ENCODE results near the gene OR2T27. TPM values are rescaled to one million over a fixed set of nuclear protein-coding genes. Genes with fewer than 3 reads are reported as not detected.

OR2T27 gene
- total RNA-seq, 1 donor from 2014 or later: not detected

Other genes starting within 250 kb of the OR2T27 start
- not detected for gene OR2T2, start 209.9 kb downstream of the OR2T27 start, total RNA-seq
- gene OR2T3, start 182.2 kb downstream of the OR2T27 start, total RNA-seq: not detected
- not detected for gene OR2T5, start 166.9 kb downstream of the OR2T27 start, total RNA-seq
- not detected for gene OR2G6, start 147.5 kb downstream of the OR2T27 start, total RNA-seq
- gene OR2T29, start 92.8 kb downstream of the OR2T27 start, total RNA-seq: not detected
- gene OR2T34, start 80.8 kb downstream of the OR2T27 start, total RNA-seq: not detected
- gene OR2T10, start 57.8 kb downstream of the OR2T27 start, total RNA-seq: not detected
- gene OR2T11, start 20.4 kb downstream of the OR2T27 start, total RNA-seq: not detected
- not detected for gene OR2T35, start 10.2 kb downstream of the OR2T27 start, total RNA-seq
- gene OR14I1, start 47.2 kb upstream of the OR2T27 start, total RNA-seq: not detected
- gene LYPD8, start 100.2 kb upstream of the OR2T27 start, total RNA-seq: not detected
- gene SH3BP5L, start 170.4 kb upstream of the OR2T27 start, total RNA-seq: 20.1 TPM
- 45.5 TPM for gene ZNF672, start 182.7 kb upstream of the OR2T27 start, total RNA-seq
- gene ZNF692, start 203.6 kb upstream of the OR2T27 start, total RNA-seq: 27.1 TPM